ENCODE results near the gene RBM11.

DNA sequence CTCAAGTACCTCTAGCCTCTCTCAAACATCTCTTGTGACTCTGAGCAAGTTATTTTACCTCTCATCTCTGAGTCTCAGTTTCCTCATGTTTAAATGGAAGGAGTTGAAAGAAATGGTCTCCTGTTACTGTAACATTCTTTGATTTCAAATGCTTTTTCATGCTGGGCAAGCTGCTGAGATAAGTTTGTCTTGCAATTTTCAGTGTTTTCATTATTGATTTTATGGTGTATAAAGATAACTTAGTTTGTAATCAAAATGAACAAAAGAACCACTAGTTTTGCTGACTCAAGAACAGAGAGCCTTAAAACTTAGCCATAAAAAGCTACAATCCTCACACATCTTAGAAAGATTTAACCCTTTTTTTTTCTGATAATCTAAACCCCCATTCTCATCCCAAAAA is 9.7 kb upstream of the RBM11 start:
- TF ChIP-seq, protein P1, sequence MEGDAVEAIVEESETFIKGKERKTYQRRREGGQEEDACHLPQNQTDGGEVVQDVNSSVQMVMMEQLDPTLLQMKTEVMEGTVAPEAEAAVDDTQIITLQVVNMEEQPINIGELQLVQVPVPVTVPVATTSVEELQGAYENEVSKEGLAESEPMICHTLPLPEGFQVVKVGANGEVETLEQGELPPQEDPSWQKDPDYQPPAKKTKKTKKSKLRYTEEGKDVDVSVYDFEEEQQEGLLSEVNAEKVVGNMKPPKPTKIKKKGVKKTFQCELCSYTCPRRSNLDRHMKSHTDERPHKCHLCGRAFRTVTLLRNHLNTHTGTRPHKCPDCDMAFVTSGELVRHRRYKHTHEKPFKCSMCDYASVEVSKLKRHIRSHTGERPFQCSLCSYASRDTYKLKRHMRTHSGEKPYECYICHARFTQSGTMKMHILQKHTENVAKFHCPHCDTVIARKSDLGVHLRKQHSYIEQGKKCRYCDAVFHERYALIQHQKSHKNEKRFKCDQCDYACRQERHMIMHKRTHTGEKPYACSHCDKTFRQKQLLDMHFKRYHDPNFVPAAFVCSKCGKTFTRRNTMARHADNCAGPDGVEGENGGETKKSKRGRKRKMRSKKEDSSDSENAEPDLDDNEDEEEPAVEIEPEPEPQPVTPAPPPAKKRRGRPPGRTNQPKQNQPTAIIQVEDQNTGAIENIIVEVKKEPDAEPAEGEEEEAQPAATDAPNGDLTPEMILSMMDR (IDR thresholded peaks at IDR 0.05 in 4 of 5, conservative IDR thresholded peaks at IDR 0.05 in 1 of 5) = no peak
- TF ChIP-seq POLR2A (IDR thresholded peaks at IDR 0.05) = no peak
